Peyer's patch (tissue), 4 donors: ENCODE results near the gene MYH7B.

Experiments used
- CTCF ChIP-seq, 6 experiments: fragments of 450-650 bp in 4 of 6; fragments of 200-600 bp in 2 of 6; sonication (generic) in 1 of 6; IDR thresholded peaks; one replicate each; pipeline ENCODE4 v1.5.1; 2017 to 2019; ENCODE audit warnings: antibody characterized with exemption in 6 of 6, mild to moderate bottlenecking in 3 of 6, moderate library complexity in 1 of 6
- POLR2A ChIP-seq, 2 donors: fragments of 450-650 bp; IDR thresholded peaks; one replicate each; pipeline ENCODE4 v1.5.1; 2017; ENCODE audit warnings: antibody characterized with exemption in 2 of 2, mild to moderate bottlenecking in 2 of 2, moderate library complexity in 2 of 2

DNA sequence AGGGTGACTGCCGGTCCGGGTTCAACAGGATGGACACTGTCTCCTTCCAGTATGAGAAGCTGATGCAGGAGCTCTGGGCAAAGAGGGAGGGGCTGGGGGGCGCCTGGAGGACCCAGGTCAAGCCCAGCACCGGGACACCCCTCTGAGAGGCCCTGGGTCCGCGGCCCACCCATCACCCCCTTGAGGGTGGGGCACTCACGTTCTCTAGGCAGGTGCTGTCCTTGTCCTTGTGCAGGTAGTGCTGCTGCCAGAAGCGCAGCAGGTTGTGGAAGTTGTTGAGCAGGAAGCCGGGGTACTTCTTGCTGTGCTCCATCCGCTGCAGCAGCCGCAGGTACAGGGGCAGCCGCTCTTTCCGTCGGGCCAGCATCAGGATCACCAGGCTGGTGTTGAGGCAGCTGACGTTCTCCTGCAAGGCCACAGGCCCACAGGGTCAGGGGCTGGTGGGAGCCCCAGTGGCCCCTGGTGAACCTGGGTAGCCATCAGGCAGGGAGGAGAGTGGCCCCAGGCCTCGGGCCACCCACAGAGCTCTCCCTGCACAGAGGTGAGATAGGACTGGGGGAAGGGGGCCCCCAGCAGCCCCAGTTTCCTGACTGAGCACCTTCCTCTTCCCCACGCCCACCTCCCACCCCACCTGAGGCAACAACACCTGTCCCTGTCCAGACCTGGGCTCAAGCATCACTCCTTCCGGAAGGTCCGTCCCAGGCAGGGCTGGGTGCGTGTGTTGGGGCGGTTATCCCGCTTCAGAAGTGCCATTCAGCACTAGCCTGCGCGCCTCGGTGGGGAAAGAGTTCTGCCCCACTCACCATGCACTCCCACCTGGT lies 47.8 kb downstream of the MYH7B start:
- TF ChIP-seq CTCF (IDR thresholded peaks at IDR 0.05) (no peak), POLR2A (IDR thresholded peaks at IDR 0.05) (no peak)
